WTC11 (cell line): ENCODE measurements around the gene CIBAR2. TPM values are rescaled to one million over a fixed set of nuclear protein-coding genes. Genes with fewer than 3 reads are reported as not detected.

Experiments
- ATAC-seq: fragments of 200-7000 bp; cut with Tn5 transposase; 2 replicates; pipeline ENCODE4 v1.10.0; 2021; ENCODE audit warnings: mild to moderate bottlenecking, moderate library complexity
- CTCF ChIA-PET: fragments of 300-600 bp; sonication (Branson Sonifier 250); formaldehyde crosslinking; loops from one replicate; lab custom pipeline; 2021; ENCODE audit warnings: antibody characterized with exemption; lab: Charles Lee
- POLR2A ChIA-PET: fragments of 350-600 bp; sonication (Branson Sonifier 250); formaldehyde crosslinking; loops from one replicate; lab custom pipeline; 2021; ENCODE audit warnings: antibody characterized with exemption; lab: Charles Lee
- DNase-seq: peaks from one replicate; pipeline ENCODE4 v3.0.0; 2021; ENCODE audit warnings: low spot score
- H3K27ac Mint-ChIP-seq: 2 replicates; pipeline ENCODE4 v1.8.0; 2021; ENCODE audit warnings: mixed read lengths
- H3K27me3 Mint-ChIP-seq: 2 replicates; pipeline ENCODE4 v1.8.0; 2021; ENCODE audit warnings: low read depth, mild to moderate bottlenecking, moderate library complexity, mixed read lengths
- H3K36me3 Mint-ChIP-seq: 2 replicates; pipeline ENCODE4 v1.8.0; 2021; ENCODE audit warnings: mixed read lengths
- H3K4me1 Mint-ChIP-seq: 2 replicates; pipeline ENCODE4 v1.8.0; 2022; ENCODE audit warnings: mixed read lengths
- H3K4me3 Mint-ChIP-seq: 2 replicates; pipeline ENCODE4 v1.8.0; 2021; ENCODE audit warnings: mild to moderate bottlenecking, moderate library complexity, mixed read lengths
- H3K9me3 Mint-ChIP-seq: 2 replicates; pipeline ENCODE4 v1.8.0; 2021; ENCODE audit warnings: mixed read lengths
- CDX4 ChIP-seq: fragments of 250-450 bp; sonication (Bioruptor Pico); IDR thresholded peaks from 2 replicates; pipeline ENCODE4 v1.9.0; 2021; ENCODE audit warnings: moderate library complexity, mild to moderate bottlenecking, inconsistent platforms, borderline replicate concordance
- CREM ChIP-seq: sonication (generic); formaldehyde crosslinking; IDR thresholded peaks from 2 replicates; pipeline ENCODE4 v1.8.1; 2022; ENCODE audit warnings: mild to moderate bottlenecking, missing genetic modification reagents, moderate library complexity
- GABPB1 ChIP-seq: sonication (generic); formaldehyde crosslinking; IDR thresholded peaks from 2 replicates; pipeline ENCODE4 v1.8.1; 2023; ENCODE audit warnings: mild to moderate bottlenecking, missing genetic modification reagents
- GRHL2 ChIP-seq: fragments of 250-450 bp; sonication (Bioruptor Pico); IDR thresholded peaks from 2 replicates; pipeline ENCODE4 v1.8.0; 2022; ENCODE audit warnings: mild to moderate bottlenecking, moderate library complexity; ENCODE audit not compliant: insufficient replicate concordance, severe bottlenecking
- HMGA2 ChIP-seq: fragments of 250-450 bp; sonication (Bioruptor Pico); IDR thresholded peaks from 2 replicates; pipeline ENCODE4 v1.4.0; 2021; ENCODE audit warnings: mild to moderate bottlenecking, moderate library complexity
- NFYB ChIP-seq: sonication (generic); formaldehyde crosslinking; conservative IDR thresholded peaks from 2 replicates; pipeline ENCODE4 v1.8.0; 2022; ENCODE audit warnings: low read depth, missing genetic modification reagents
- OVOL2 ChIP-seq: fragments of 250-450 bp; sonication (Bioruptor Pico); IDR thresholded peaks from 2 replicates; pipeline ENCODE4 v1.9.0; 2021; ENCODE audit warnings: mild to moderate bottlenecking, borderline replicate concordance
- TCF7 ChIP-seq: sonication (generic); formaldehyde crosslinking; IDR thresholded peaks from 2 replicates; pipeline ENCODE4 v1.8.0; 2022; ENCODE audit warnings: mild to moderate bottlenecking, low read depth, missing genetic modification reagents, moderate library complexity
- ZMAT4 ChIP-seq: fragments of 250-450 bp; sonication (Bioruptor Pico); IDR thresholded peaks from 2 replicates; pipeline ENCODE4 v1.9.0; 2021; ENCODE audit warnings: mild to moderate bottlenecking
- ZNF232 ChIP-seq: sonication (generic); formaldehyde crosslinking; IDR thresholded peaks from 2 replicates; pipeline ENCODE4 v1.8.0; 2022; ENCODE audit warnings: mild to moderate bottlenecking, missing genetic modification reagents
- ZNF317 ChIP-seq: sonication (generic); formaldehyde crosslinking; IDR thresholded peaks from 2 replicates; pipeline ENCODE4 v1.8.1; 2023; ENCODE audit warnings: low read depth, mild to moderate bottlenecking, moderate library complexity, missing genetic modification reagents, borderline replicate concordance
- ZNF416 ChIP-seq: fragments of 250-450 bp; sonication (Bioruptor Pico); IDR thresholded peaks from 2 replicates; pipeline ENCODE4 v1.9.0; 2021; ENCODE audit warnings: mild to moderate bottlenecking, inconsistent platforms
- total RNA-seq: library from RNA; stranded (reverse); gene quantifications from 3 replicates; pipeline ENCODE4 v1.2.3, GENCODE V29; 2021
- TF ChIP-seq, protein P1 (sequence below): sonication (generic); formaldehyde crosslinking; IDR thresholded peaks from 2 replicates; pipeline ENCODE4 v1.8.0; 2022; ENCODE audit warnings: missing genetic modification reagents
- TF ChIP-seq, protein P2 (sequence below): fragments of 200-600 bp; IDR thresholded peaks from 2 replicates; pipeline ENCODE4 v1.8.0; 2022; ENCODE audit warnings: antibody characterized with exemption
- TF ChIP-seq, protein P3 (sequence below): sonication (generic); formaldehyde crosslinking; conservative IDR thresholded peaks from 2 replicates; pipeline ENCODE4 v1.8.1; 2023; ENCODE audit warnings: mild to moderate bottlenecking, low read depth, missing genetic modification reagents, moderate library complexity

Gene CIBAR2
- total RNA-seq, 1 experiment from 2014 or later, result not detected

DNA sequence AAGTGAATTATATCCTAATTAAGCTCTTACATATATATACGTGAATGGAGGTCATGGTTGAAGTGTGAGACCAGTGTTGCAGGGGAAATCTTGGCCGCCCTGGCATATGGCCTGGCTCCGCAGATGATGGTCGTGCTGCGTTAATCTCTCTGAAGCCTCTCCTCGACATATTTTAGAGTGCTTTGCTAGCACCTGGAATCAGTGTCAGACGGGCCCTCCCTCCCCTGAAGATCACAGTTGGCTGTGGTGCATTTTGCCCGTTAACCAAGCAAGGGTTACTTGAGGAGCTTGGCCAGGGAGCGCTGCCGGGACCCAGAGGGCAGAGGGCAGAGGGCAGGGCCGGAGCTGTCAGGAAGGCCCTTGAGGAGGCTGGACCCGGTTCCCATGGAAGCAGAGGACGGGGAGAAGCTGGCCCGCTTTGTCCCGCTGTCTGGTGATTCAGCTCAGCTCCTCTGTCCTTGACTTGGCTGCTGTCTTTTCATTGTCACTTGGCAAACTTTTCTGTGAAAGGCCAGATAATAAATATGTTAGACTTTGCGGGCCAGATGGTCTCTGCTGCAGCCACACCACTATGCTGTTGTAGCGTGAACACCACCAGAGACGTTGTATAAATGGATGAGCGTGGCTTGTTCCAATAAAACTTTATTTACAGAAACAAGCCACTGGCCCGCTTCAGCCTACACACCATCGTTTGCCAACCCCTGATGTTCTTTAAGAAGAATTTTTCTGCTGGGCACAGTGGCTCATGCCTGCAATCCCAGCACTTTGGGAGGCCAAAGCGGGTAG is 32.3 kb downstream of the CIBAR2 start (continued):
- TF ChIP-seq, protein P1, sequence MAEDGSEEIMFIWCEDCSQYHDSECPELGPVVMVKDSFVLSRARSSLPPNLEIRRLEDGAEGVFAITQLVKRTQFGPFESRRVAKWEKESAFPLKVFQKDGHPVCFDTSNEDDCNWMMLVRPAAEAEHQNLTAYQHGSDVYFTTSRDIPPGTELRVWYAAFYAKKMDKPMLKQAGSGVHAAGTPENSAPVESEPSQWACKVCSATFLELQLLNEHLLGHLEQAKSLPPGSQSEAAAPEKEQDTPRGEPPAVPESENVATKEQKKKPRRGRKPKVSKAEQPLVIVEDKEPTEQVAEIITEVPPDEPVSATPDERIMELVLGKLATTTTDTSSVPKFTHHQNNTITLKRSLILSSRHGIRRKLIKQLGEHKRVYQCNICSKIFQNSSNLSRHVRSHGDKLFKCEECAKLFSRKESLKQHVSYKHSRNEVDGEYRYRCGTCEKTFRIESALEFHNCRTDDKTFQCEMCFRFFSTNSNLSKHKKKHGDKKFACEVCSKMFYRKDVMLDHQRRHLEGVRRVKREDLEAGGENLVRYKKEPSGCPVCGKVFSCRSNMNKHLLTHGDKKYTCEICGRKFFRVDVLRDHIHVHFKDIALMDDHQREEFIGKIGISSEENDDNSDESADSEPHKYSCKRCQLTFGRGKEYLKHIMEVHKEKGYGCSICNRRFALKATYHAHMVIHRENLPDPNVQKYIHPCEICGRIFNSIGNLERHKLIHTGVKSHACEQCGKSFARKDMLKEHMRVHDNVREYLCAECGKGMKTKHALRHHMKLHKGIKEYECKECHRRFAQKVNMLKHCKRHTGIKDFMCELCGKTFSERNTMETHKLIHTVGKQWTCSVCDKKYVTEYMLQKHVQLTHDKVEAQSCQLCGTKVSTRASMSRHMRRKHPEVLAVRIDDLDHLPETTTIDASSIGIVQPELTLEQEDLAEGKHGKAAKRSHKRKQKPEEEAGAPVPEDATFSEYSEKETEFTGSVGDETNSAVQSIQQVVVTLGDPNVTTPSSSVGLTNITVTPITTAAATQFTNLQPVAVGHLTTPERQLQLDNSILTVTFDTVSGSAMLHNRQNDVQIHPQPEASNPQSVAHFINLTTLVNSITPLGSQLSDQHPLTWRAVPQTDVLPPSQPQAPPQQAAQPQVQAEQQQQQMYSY (CRISPR knock-in tag), result no peak
- TF ChIP-seq CDX4 (no peak), TCF7 (CRISPR knock-in tag) (no peak), ZNF416 (no peak), GRHL2 (CRISPR knock-in tag) (no peak)
- TF ChIP-seq, protein P2, sequence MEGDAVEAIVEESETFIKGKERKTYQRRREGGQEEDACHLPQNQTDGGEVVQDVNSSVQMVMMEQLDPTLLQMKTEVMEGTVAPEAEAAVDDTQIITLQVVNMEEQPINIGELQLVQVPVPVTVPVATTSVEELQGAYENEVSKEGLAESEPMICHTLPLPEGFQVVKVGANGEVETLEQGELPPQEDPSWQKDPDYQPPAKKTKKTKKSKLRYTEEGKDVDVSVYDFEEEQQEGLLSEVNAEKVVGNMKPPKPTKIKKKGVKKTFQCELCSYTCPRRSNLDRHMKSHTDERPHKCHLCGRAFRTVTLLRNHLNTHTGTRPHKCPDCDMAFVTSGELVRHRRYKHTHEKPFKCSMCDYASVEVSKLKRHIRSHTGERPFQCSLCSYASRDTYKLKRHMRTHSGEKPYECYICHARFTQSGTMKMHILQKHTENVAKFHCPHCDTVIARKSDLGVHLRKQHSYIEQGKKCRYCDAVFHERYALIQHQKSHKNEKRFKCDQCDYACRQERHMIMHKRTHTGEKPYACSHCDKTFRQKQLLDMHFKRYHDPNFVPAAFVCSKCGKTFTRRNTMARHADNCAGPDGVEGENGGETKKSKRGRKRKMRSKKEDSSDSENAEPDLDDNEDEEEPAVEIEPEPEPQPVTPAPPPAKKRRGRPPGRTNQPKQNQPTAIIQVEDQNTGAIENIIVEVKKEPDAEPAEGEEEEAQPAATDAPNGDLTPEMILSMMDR, result no peak
- TF ChIP-seq, protein P3, sequence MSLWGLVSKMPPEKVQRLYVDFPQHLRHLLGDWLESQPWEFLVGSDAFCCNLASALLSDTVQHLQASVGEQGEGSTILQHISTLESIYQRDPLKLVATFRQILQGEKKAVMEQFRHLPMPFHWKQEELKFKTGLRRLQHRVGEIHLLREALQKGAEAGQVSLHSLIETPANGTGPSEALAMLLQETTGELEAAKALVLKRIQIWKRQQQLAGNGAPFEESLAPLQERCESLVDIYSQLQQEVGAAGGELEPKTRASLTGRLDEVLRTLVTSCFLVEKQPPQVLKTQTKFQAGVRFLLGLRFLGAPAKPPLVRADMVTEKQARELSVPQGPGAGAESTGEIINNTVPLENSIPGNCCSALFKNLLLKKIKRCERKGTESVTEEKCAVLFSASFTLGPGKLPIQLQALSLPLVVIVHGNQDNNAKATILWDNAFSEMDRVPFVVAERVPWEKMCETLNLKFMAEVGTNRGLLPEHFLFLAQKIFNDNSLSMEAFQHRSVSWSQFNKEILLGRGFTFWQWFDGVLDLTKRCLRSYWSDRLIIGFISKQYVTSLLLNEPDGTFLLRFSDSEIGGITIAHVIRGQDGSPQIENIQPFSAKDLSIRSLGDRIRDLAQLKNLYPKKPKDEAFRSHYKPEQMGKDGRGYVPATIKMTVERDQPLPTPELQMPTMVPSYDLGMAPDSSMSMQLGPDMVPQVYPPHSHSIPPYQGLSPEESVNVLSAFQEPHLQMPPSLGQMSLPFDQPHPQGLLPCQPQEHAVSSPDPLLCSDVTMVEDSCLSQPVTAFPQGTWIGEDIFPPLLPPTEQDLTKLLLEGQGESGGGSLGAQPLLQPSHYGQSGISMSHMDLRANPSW (CRISPR knock-in tag), result no peak

GRCh38 chr16:85078952-85079351 is 33.3 kb downstream of the CIBAR2 start:
- no peak overlapping the region for H3K27ac Mint-ChIP-seq
- peaks cover 46% of the 10 kb centered on the region for H3K4me1 Mint-ChIP-seq
- no peak for DNase-seq
- ChIA-PET CTCF (interaction anchor here (0.8 kb wide), 1 partner anchor 51 kb away, joined by 3 read pairs; the partner anchor contains the start of gene KIAA0513), POLR2A (no interaction called here)
- peaks cover 69% of the 10 kb centered on the region for H3K27me3 Mint-ChIP-seq
- no peak overlapping the region for H3K4me3 Mint-ChIP-seq
- no peak for ATAC-seq
- H3K36me3 Mint-ChIP-seq, result peaks cover 13% of the 10 kb centered on the region
- H3K9me3 Mint-ChIP-seq, result no peaks in the 10 kb centered on the region
- TF ChIP-seq ZNF317 (no peak), GABPB1 (CRISPR knock-in tag) (no peak), OVOL2 (CRISPR knock-in tag) (no peak), ZMAT4 (CRISPR knock-in tag) (no peak), CREM (CRISPR knock-in tag) (no peak), ZNF232 (CRISPR knock-in tag) (no peak)

DNA sequence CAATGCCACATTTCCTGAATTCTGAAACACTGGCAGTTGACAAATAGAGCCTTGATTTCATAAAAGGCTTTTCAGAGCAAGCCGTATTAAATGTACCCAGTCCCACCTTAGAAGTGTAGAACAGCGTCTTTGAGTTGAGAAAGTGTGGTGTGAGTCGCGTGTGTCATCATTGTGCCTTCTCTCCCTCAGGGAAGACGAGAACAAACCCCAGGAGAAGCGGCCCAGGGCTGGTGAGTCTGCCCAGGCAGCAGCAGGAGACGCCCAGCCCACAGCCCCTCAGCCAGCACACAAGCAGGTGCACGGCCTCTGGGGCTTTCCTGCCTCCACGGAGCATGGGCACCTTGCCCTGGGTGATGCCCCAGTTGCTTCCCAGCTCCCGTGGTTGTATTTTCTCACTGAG is 34.0 kb downstream of the CIBAR2 start:
- H3K27ac Mint-ChIP-seq, result no peak overlapping the region
- H3K36me3 Mint-ChIP-seq, result peaks cover 13% of the 10 kb centered on the region
- no peak for DNase-seq
- peaks cover 62% of the 10 kb centered on the region for H3K27me3 Mint-ChIP-seq
- H3K4me1 Mint-ChIP-seq, result peaks cover 39% of the 10 kb centered on the region
- CTCF ChIA-PET, result interaction anchor here (1.5 to 3.6 kb wide), 2 partner anchors 9 to 13 kb away, joined by 3 to 23 read pairs; no protein-coding TSS in a partner anchor
- no peaks in the 10 kb centered on the region for H3K9me3 Mint-ChIP-seq
- TF ChIP-seq, protein P1 (CRISPR knock-in tag), result no peak
- TF ChIP-seq NFYB (CRISPR knock-in tag), result no peak
- TF ChIP-seq GRHL2 (CRISPR knock-in tag), result no peak
- no peak for TF ChIP-seq HMGA2 (CRISPR knock-in tag)
- POLR2A ChIA-PET, result no interaction called here
- H3K4me3 Mint-ChIP-seq, result no peak overlapping the region
- ATAC-seq, result no peak
